Neuronal stem cell (in vitro differentiated cells): ENCODE data around the gene PSMD1.

Experiments used
- DNase-seq: peaks from one replicate; pipeline ENCODE4 v3.0.0-alpha.2; 2013; ENCODE audit warnings: low spot score
- H2AFZ ChIP-seq: one replicate; pipeline ENCODE4 v1.6.1; 2013; ENCODE audit warnings: mild to moderate bottlenecking, low read length, inconsistent platforms
- H2AK5ac ChIP-seq: 2 replicates; pipeline ENCODE4 v1.6.1; 2013; ENCODE audit warnings: low read depth, mild to moderate bottlenecking, inconsistent platforms, low read length, moderate library complexity, mixed read lengths
- H2BK120ac ChIP-seq: 2 replicates; pipeline ENCODE4 v1.6.1; 2013; ENCODE audit warnings: low read depth, mild to moderate bottlenecking, inconsistent platforms, low read length, moderate library complexity, mixed read lengths
- H2BK12ac ChIP-seq: one replicate; pipeline ENCODE4 v1.6.1; 2013; ENCODE audit warnings: low read length, inconsistent platforms
- H2BK15ac ChIP-seq: 2 replicates; pipeline ENCODE4 v1.6.1; 2013; ENCODE audit warnings: mild to moderate bottlenecking, low read length, inconsistent platforms, mixed read lengths
- H2BK5ac ChIP-seq: one replicate; pipeline ENCODE4 v1.6.1; 2013; ENCODE audit warnings: inconsistent platforms, mild to moderate bottlenecking, low read length, moderate library complexity
- H3K14ac ChIP-seq: one replicate; pipeline ENCODE4 v1.6.1; 2013; ENCODE audit warnings: low read length, inconsistent platforms
- H3K18ac ChIP-seq: 2 replicates; pipeline ENCODE4 v1.6.1; 2013; ENCODE audit warnings: low read length, inconsistent platforms
- H3K23ac ChIP-seq: 2 replicates; pipeline ENCODE4 v1.6.1; 2013; ENCODE audit warnings: low read depth, mild to moderate bottlenecking, mixed read lengths, low read length, inconsistent platforms; ENCODE audit not compliant: poor library complexity
- H3K27ac ChIP-seq: replicated peaks from 3 replicates; pipeline ENCODE4 v1.5.1; 2013; ENCODE audit warnings: low read length, inconsistent platforms
- H3K27me3 ChIP-seq, 3 experiments: 2 replicates each; pipeline ENCODE4 v1.6.1; 2013; ENCODE audit warnings: low read length in 3 of 3, mild to moderate bottlenecking in 2 of 3, inconsistent platforms in 1 of 3, low read depth in 1 of 3, mixed read lengths in 1 of 3, moderate library complexity in 1 of 3; ENCODE audit not compliant: control insufficient read depth in 3 of 3, insufficient read depth in 3 of 3
- H3K36me3 ChIP-seq, 2 donors: replicated peaks in 1 of 2; 2 replicates each; pipeline ENCODE4 v1.6.1; 2013; ENCODE audit warnings: low read length in 2 of 2; ENCODE audit not compliant: control insufficient read depth in 2 of 2, insufficient read depth in 2 of 2
- H3K4ac ChIP-seq: 2 replicates; pipeline ENCODE4 v1.6.1; 2013; ENCODE audit warnings: inconsistent platforms, mild to moderate bottlenecking, low read length, moderate library complexity
- H3K4me1 ChIP-seq, 2 donors: 1 replicate in 1 of 2; 2 replicates in 1 of 2; pipeline ENCODE4 v1.6.1; 2013; ENCODE audit warnings: low read length in 2 of 2, low read depth in 1 of 2; ENCODE audit not compliant: control insufficient read depth in 2 of 2, insufficient read depth in 1 of 2
- H3K4me2 ChIP-seq: one replicate; pipeline ENCODE4 v1.6.1; 2013; ENCODE audit warnings: mild to moderate bottlenecking, low read length, inconsistent platforms; ENCODE audit not compliant: insufficient read depth, poor library complexity, severe bottlenecking
- H3K4me3 ChIP-seq, 2 donors: 2 replicates each; pipeline ENCODE4 v1.5.1; 2013; ENCODE audit warnings: low read length in 2 of 2, mild to moderate bottlenecking in 2 of 2, inconsistent platforms in 1 of 2, moderate library complexity in 1 of 2
- H3K79me1 ChIP-seq: one replicate; pipeline ENCODE4 v1.6.1; 2013; ENCODE audit warnings: low read depth, mild to moderate bottlenecking, inconsistent platforms, low read length, moderate library complexity
- H3K9ac ChIP-seq: one replicate; pipeline ENCODE4 v1.6.1; 2013; ENCODE audit warnings: mild to moderate bottlenecking, low read depth, low read length, inconsistent platforms; ENCODE audit not compliant: poor library complexity
- H3K9me3 ChIP-seq, 2 donors: replicated peaks in 1 of 2; 2 replicates each; pipeline versions ENCODE3 to v1.6.1; 2013; ENCODE audit warnings: low read length in 2 of 2, mild to moderate bottlenecking in 2 of 2, inconsistent platforms in 1 of 2, low read depth in 1 of 2, mixed read lengths in 1 of 2, moderate library complexity in 1 of 2; ENCODE audit not compliant: control insufficient read depth in 2 of 2, insufficient read depth in 1 of 2
- H4K8ac ChIP-seq: one replicate; pipeline ENCODE4 v1.6.1; 2013; ENCODE audit warnings: low read depth, mild to moderate bottlenecking, inconsistent platforms, low read length, moderate library complexity
- H4K91ac ChIP-seq: one replicate; pipeline ENCODE4 v1.6.1; 2013; ENCODE audit warnings: low read length, low read depth, mild to moderate bottlenecking, inconsistent platforms; ENCODE audit not compliant: poor library complexity
- WGBS, 2 donors: extraction: QIAGEN DNeasy Blood & Tissue Kit; methylation state at CpG; one replicate each; pipeline ENCODE4 v1.1.7; 2013; ENCODE audit warnings: missing lambda C conversion rate in 2 of 2, mixed read lengths in 1 of 2; ENCODE audit not compliant: insufficient read length in 2 of 2, insufficient replicate concordance in 1 of 2; ENCODE audit errors: extremely low coverage in 2 of 2; 5-methylcytosine and 5-hydroxymethylcytosine counted together

Gene PSMD1

DNA sequence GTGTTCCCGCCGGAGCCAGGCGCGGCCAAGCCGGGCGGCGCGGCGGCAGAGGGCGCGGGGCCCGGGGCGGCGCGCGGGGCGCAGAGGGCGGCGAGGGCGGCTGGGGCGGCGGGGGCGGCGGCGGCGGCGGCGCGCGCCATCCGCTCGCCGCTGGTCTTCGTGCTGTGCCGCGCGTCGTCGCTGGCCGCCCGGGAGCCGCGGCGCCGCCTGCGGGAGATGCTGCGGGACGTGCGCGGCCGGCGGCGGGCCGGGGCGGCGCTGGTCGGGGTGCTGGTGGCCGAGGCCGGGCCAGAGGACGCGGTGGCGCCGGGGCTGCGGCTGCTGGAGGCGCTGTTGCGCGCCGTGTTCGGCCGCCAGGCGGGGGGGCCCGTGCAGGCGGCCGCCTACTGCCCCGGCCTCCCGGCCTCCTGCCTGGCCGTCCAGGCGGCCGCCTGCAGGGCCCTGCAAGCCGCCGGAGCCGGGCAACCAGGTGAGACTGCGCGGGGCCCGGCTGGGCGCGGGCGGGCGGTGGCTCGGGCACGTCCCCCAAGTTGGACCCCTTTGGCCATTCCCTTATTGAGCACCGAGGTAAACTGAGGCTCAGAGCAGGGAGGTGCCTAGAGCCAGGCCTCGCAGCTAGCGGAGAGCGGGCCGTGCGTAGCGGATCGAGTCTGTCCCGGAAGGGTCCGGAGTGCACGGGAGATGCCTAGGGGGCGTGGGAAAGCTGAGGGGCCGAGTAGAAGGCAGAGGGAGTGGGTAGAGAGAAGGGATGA, 18.8 kb upstream of the PSMD1 start:
- Histone ChIP-seq H3K27ac (no peak overlapping the region), H3K27me3 (peaks cover 12 to 47% (median 47%) of the 10 kb centered on the region in 3 experiments), H3K18ac (peak overlapping the region; percentile 89), H3K4ac (no peak overlapping the region), H3K36me3 (no peaks in the 10 kb centered on the region), H2BK5ac (no peak overlapping the region), H3K23ac (no peak overlapping the region), H2BK12ac (peak overlapping the region; percentile 73), H2BK120ac (no peak overlapping the region), H3K79me1 (peaks cover 2% of the 10 kb centered on the region), H2BK15ac (no peak overlapping the region), H3K4me3 (peak overlapping the region; percentile 47 to 81), H3K4me2 (peak overlapping the region; percentile 83), H3K9me3 (peaks cover 0 to 4% of the 10 kb centered on the region in 2 donors), H2AK5ac (no peak overlapping the region), H3K14ac (peak overlapping the region; percentile 71), H3K4me1 (no peaks in the 10 kb centered on the region), H2AFZ (peak overlapping the region; percentile 85), H4K91ac (no peak overlapping the region), H4K8ac (no peak overlapping the region), H3K9ac (peak overlapping the region; percentile 70)
- no CpG with 5 or more reads among the region's 104 CpGs for WGBS, 2 donors
- DNase-seq: no peak

DNA sequence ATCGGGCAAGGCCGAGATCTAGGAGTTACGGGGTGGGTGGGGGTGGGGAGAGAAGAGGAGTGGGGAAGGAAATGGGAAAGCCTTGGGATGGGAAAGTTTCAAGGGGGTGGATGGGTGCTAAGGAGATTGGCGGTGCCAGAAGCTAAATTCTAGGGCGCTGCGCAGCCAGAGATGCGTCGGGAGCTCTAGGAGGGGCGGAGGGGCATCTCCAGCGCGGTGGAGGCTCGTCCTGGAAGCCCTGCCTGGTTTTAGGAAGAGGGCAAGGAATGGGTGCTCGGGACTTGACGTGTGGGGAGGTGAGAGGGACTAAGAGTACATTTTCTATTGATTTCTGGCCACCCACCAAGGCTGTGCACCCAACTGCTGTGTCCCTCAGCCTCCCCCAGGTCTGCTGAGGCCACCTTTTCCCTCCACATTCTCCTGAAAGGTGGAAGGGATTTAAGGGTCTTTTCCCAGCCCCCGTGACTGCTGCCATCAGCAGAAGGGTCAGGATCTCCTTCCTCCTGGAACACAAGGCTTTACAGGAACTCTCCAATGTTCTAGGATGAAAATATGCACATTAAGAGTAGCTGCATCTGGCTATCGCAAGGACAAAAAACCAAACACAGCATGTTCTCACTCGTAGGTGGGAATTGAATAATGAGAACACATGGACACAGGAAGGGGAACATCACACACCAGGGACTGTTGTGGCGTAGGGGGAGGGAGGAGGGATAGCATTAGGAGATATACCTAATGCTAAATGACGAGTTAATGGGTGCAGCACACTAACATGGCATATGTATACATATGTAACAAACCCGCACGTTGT, 18.0 kb upstream of the PSMD1 start:
- no peak overlapping the region for H2BK5ac ChIP-seq
- no peak overlapping the region for H3K14ac ChIP-seq
- H3K4ac ChIP-seq: no peak overlapping the region
- H3K23ac ChIP-seq: no peak overlapping the region
- WGBS, 2 donors: no CpG with 5 or more reads among the region's 21 CpGs
- H3K27ac ChIP-seq: no peak overlapping the region
- H3K4me1 ChIP-seq: no peaks in the 10 kb centered on the region
- no peak for DNase-seq
- H4K91ac ChIP-seq: no peak overlapping the region
- H2BK12ac ChIP-seq: no peak overlapping the region
- H3K9ac ChIP-seq: peak overlapping the region; percentile 70
- H2AFZ ChIP-seq: peak overlapping the region; percentile 85
- peak overlapping the region; percentile 83 for H3K4me2 ChIP-seq
- H2BK15ac ChIP-seq: no peak overlapping the region
- H3K4me3 ChIP-seq: peak overlapping the region in 1 of 2 donors; percentile 47
- H3K36me3 ChIP-seq: no peaks in the 10 kb centered on the region
- H3K9me3 ChIP-seq: peaks cover 0 to 4% of the 10 kb centered on the region in 2 donors
- no peak overlapping the region for H4K8ac ChIP-seq
- peak overlapping the region; percentile 56 for H2AK5ac ChIP-seq
- no peak overlapping the region for H3K18ac ChIP-seq
- H2BK120ac ChIP-seq: no peak overlapping the region
- H3K27me3 ChIP-seq: peaks cover 12 to 47% (median 41%) of the 10 kb centered on the region in 3 experiments
- H3K79me1 ChIP-seq: peaks cover 2% of the 10 kb centered on the region

DNA sequence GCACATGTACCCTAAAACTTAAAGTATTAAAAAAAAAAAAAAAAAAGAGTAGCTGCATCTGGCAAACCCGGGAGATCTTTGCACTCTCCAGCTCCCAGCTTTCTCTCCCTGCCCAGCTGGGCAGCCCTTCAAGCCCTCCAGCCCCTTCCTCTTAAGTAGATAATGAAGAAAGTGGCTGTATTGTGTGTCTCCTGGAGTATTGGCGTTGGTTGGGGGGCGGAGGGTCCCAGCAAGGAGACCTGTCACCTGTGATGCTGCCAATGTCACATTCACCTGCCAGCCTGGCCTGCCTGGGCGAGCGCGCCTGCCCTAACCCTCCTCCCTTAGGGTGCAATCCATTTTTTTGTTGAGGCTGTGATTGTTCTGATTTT, 17.4 kb upstream of the PSMD1 start:
- H3K79me1 ChIP-seq: peaks cover 2% of the 10 kb centered on the region
- H3K14ac ChIP-seq: no peak overlapping the region
- no CpG with 5 or more reads among the region's 6 CpGs for WGBS, 2 donors
- H3K27me3 ChIP-seq: peaks cover 12 to 47% (median 35%) of the 10 kb centered on the region in 3 experiments
- no peak overlapping the region for H4K91ac ChIP-seq
- no peak overlapping the region for H3K4me2 ChIP-seq
- no peak overlapping the region for H4K8ac ChIP-seq
- H3K9me3 ChIP-seq: peaks cover 0 to 4% of the 10 kb centered on the region in 2 donors
- no peak overlapping the region for H2BK15ac ChIP-seq
- no peak for DNase-seq
- H3K4me3 ChIP-seq: no peak overlapping the region
- no peak overlapping the region for H2AK5ac ChIP-seq
- H3K27ac ChIP-seq: no peak overlapping the region
- H3K23ac ChIP-seq: no peak overlapping the region
- H3K4me1 ChIP-seq: no peaks in the 10 kb centered on the region
- no peak overlapping the region for H2BK5ac ChIP-seq
- H2BK120ac ChIP-seq: no peak overlapping the region
- H2BK12ac ChIP-seq: no peak overlapping the region
- H3K36me3 ChIP-seq: no peaks in the 10 kb centered on the region
- H3K4ac ChIP-seq: no peak overlapping the region
- H3K9ac ChIP-seq: no peak overlapping the region
- H3K18ac ChIP-seq: peak overlapping the region; percentile 48
- H2AFZ ChIP-seq: no peak overlapping the region

- Histone ChIP-seq H3K9ac (no peak overlapping the region), H3K27ac (no peak overlapping the region), H3K14ac (no peak overlapping the region), H3K9me3 (peaks cover 0 to 4% of the 10 kb centered on the region in 2 donors), H4K91ac (no peak overlapping the region), H3K4me1 (no peaks in the 10 kb centered on the region), H2BK5ac (no peak overlapping the region), H2BK120ac (no peak overlapping the region), H2BK15ac (no peak overlapping the region), H3K27me3 (peaks cover 12 to 47% (median 33%) of the 10 kb centered on the region in 3 experiments), H3K4ac (no peak overlapping the region), H3K79me1 (peaks cover 2% of the 10 kb centered on the region), H3K18ac (no peak overlapping the region), H2BK12ac (no peak overlapping the region), H3K4me3 (no peak overlapping the region), H3K4me2 (no peak overlapping the region), H2AK5ac (no peak overlapping the region), H3K36me3 (no peaks in the 10 kb centered on the region), H2AFZ (no peak overlapping the region), H4K8ac (no peak overlapping the region), H3K23ac (no peak overlapping the region)
- no peak for DNase-seq
- WGBS, 2 donors: no CpG with 5 or more reads among the region's 8 CpGs
Measured at GRCh38 chr2:231039821-231040364, 16.8 kb upstream of the PSMD1 start.
